Smooth muscle cell (in vitro differentiated cells): Measurements from ENCODE around the gene PER1. TPM values are rescaled to one million over a fixed set of nuclear protein-coding genes. Genes with fewer than 3 reads are reported as not detected.

Experiments used
- DNase-seq: peaks from one replicate; lab custom pipeline; 2025; ENCODE audit not compliant: unreplicated experiment; lab: John Stamatoyannopoulos, UW
- H2AFZ ChIP-seq: fragments of 200-600 bp; sonication (generic); 2 replicates; pipeline ENCODE4 v1.6.0; 2016; ENCODE audit warnings: antibody characterized with exemption, low read depth, mild to moderate bottlenecking
- H3F3A ChIP-seq: fragments of 200-600 bp; sonication (generic); 2 replicates; pipeline ENCODE4 v1.6.0; 2017; ENCODE audit warnings: antibody characterized with exemption, low read depth
- H3K27ac ChIP-seq: fragments of 200-600 bp; sonication (generic); 2 replicates; pipeline ENCODE4 v1.5.1; 2016; ENCODE audit warnings: low read depth, mild to moderate bottlenecking
- H3K27me3 ChIP-seq: fragments of 200-600 bp; sonication (generic); 2 replicates; pipeline ENCODE4 v1.6.1; 2016; ENCODE audit warnings: low read depth, mild to moderate bottlenecking
- H3K36me3 ChIP-seq: fragments of 200-600 bp; sonication (generic); 2 replicates; pipeline ENCODE4 v1.5.1; 2016; ENCODE audit warnings: low read depth
- H3K4me1 ChIP-seq: fragments of 200-600 bp; sonication (generic); 2 replicates; pipeline ENCODE4 v1.5.1; 2016; ENCODE audit warnings: low read depth
- H3K4me2 ChIP-seq: fragments of 200-600 bp; sonication (generic); 2 replicates; pipeline ENCODE4 v1.6.0; 2016; ENCODE audit warnings: mild to moderate bottlenecking
- H3K4me3 ChIP-seq: fragments of 200-600 bp; sonication (generic); 2 replicates; pipeline ENCODE4 v1.5.1; 2016; ENCODE audit warnings: mild to moderate bottlenecking
- H3K79me2 ChIP-seq: fragments of 200-600 bp; sonication (generic); 2 replicates; pipeline ENCODE4 v1.6.0; 2016; ENCODE audit warnings: low read depth, mild to moderate bottlenecking
- H3K9ac ChIP-seq: fragments of 200-600 bp; sonication (generic); 2 replicates; pipeline ENCODE4 v1.6.0; 2016; ENCODE audit warnings: low read depth
- H3K9me3 ChIP-seq: fragments of 200-600 bp; sonication (generic); replicated peaks from 2 replicates; pipeline ENCODE4 v1.5.1; 2016; ENCODE audit warnings: low read depth
- H4K20me1 ChIP-seq: fragments of 200-600 bp; sonication (generic); 2 replicates; pipeline ENCODE4 v1.6.0; 2016; ENCODE audit warnings: low read depth
- WGBS: methylation state at CpG from one replicate; pipeline ENCODE4 v1.1.7; 2016; ENCODE audit warnings: low lambda C conversion rate; 5-methylcytosine and 5-hydroxymethylcytosine counted together
- polyA plus RNA-seq: library from polyadenylated mRNA; unstranded; fragments of >200 nt; fragmentation: Nextera tagmentation; extraction: Ambion mirVana; gene quantifications from 2 replicates; pipeline ENCODE4 v1.2.1, GENCODE V29; 2016
- total RNA-seq: library from RNA; depleted of rRNA; stranded (reverse); fragments of >200 nt; gene quantifications from 2 replicates; pipeline ENCODE4 v1.2.3, GENCODE V29; 2014
- TF ChIP-seq, protein P1 (sequence below): fragments of 200-600 bp; sonication (generic); IDR thresholded peaks from 2 replicates; pipeline ENCODE4 v1.5.1; 2017; ENCODE audit warnings: borderline replicate concordance, mild to moderate bottlenecking, antibody characterized with exemption; ENCODE audit not compliant: insufficient read depth, poor library complexity, severe bottlenecking

Gene PER1, protein sequence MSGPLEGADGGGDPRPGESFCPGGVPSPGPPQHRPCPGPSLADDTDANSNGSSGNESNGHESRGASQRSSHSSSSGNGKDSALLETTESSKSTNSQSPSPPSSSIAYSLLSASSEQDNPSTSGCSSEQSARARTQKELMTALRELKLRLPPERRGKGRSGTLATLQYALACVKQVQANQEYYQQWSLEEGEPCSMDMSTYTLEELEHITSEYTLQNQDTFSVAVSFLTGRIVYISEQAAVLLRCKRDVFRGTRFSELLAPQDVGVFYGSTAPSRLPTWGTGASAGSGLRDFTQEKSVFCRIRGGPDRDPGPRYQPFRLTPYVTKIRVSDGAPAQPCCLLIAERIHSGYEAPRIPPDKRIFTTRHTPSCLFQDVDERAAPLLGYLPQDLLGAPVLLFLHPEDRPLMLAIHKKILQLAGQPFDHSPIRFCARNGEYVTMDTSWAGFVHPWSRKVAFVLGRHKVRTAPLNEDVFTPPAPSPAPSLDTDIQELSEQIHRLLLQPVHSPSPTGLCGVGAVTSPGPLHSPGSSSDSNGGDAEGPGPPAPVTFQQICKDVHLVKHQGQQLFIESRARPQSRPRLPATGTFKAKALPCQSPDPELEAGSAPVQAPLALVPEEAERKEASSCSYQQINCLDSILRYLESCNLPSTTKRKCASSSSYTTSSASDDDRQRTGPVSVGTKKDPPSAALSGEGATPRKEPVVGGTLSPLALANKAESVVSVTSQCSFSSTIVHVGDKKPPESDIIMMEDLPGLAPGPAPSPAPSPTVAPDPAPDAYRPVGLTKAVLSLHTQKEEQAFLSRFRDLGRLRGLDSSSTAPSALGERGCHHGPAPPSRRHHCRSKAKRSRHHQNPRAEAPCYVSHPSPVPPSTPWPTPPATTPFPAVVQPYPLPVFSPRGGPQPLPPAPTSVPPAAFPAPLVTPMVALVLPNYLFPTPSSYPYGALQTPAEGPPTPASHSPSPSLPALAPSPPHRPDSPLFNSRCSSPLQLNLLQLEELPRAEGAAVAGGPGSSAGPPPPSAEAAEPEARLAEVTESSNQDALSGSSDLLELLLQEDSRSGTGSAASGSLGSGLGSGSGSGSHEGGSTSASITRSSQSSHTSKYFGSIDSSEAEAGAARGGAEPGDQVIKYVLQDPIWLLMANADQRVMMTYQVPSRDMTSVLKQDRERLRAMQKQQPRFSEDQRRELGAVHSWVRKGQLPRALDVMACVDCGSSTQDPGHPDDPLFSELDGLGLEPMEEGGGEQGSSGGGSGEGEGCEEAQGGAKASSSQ (N-terminal part only)
- total RNA-seq (25.8 and 29.0 TPM in 2 replicates), polyA plus RNA-seq (55.2 and 85.9 TPM in 2 replicates)

GRCh38 chr17:8152112-8152775 is at the start of gene PER1:
Gene PER1, minus strand, starts transcription at chr17:8152404. Its CDS starts 1,698 bp downstream, at chr17:8150706.
- Histone ChIP-seq H3K79me2 (peaks cover 10% of the 10 kb centered on the region), H3K9ac (peak within 1 kb of the TSS; percentile 97), H3K4me2 (peak within 1 kb of the TSS; percentile 95), H3K4me1 (peaks cover 17% of the 10 kb centered on the region), H3K4me3 (peak within 1 kb of the TSS; percentile 79), H3K27ac (peak within 1 kb of the TSS; percentile 99), H3F3A (peaks cover 10% of the 10 kb centered on the region), H3K27me3 (no peaks in the 10 kb centered on the region), H3K36me3 (peaks cover 5% of the 10 kb centered on the region), H2AFZ (no peak within 1 kb of the TSS), H4K20me1 (peaks cover 68% of the 10 kb centered on the region), H3K9me3 (no peaks in the 10 kb centered on the region)
- WGBS, result 8% methylated on average over 42 of the region's 42 CpGs
- DNase-seq, result peak; percentile 88
- TF ChIP-seq, protein P1, sequence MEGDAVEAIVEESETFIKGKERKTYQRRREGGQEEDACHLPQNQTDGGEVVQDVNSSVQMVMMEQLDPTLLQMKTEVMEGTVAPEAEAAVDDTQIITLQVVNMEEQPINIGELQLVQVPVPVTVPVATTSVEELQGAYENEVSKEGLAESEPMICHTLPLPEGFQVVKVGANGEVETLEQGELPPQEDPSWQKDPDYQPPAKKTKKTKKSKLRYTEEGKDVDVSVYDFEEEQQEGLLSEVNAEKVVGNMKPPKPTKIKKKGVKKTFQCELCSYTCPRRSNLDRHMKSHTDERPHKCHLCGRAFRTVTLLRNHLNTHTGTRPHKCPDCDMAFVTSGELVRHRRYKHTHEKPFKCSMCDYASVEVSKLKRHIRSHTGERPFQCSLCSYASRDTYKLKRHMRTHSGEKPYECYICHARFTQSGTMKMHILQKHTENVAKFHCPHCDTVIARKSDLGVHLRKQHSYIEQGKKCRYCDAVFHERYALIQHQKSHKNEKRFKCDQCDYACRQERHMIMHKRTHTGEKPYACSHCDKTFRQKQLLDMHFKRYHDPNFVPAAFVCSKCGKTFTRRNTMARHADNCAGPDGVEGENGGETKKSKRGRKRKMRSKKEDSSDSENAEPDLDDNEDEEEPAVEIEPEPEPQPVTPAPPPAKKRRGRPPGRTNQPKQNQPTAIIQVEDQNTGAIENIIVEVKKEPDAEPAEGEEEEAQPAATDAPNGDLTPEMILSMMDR, result no peak

DNA sequence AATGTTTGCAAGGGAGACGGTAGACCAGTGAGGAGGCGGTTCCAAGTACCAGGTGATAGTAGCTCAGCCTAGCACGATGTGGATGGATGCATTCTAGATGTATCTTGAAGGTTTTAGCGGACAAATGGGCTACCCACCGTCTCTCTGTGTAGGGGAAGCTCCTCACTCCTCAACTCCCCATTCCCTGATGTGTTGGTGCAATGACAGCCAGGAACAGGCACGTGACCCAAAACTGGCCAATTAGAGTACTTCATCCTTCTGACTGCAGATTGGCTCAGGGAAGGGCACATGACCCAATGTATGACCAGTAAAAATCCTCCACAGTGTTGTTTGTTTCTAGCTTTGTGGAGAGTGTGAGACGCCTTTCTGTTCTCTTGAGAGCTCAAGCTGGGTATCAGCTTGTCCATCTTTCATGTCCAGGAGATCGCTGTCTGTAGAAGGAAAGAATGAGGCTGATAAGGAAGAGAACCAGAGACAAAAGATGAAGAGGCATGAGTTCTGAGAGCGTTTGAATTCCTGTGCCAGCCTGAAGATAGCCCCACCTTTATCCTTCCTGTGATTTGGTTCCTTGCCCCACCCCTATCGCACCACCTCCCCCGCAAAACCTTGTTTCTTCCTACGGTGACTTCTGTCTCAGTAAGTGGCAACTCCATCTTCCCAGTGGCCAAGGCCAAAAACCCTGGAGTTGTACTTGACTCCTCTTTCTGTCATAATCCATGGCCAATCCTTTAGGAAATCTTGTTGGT is 40.0 kb upstream of the PER1 start:
- no peaks in the 10 kb centered on the region for H3K27me3 ChIP-seq
- TF ChIP-seq, protein P1, result no peak
- no peaks in the 10 kb centered on the region for H3K9me3 ChIP-seq
- no peaks in the 10 kb centered on the region for H3K79me2 ChIP-seq
- H3K27ac ChIP-seq, result peak overlapping the region; percentile 22
- H2AFZ ChIP-seq, result peak overlapping the region; percentile 83
- DNase-seq, result peak; percentile 3
- H3K36me3 ChIP-seq, result no peaks in the 10 kb centered on the region
- 29% methylated on average over 12 of the region's 12 CpGs for WGBS
- peak overlapping the region; percentile 31 for H3K4me3 ChIP-seq
- H3F3A ChIP-seq, result peaks cover 5% of the 10 kb centered on the region
- peaks cover 15% of the 10 kb centered on the region for H4K20me1 ChIP-seq
- no peak overlapping the region for H3K9ac ChIP-seq
- H3K4me2 ChIP-seq, result peak overlapping the region; percentile 68
- peaks cover 12% of the 10 kb centered on the region for H3K4me1 ChIP-seq

DNA sequence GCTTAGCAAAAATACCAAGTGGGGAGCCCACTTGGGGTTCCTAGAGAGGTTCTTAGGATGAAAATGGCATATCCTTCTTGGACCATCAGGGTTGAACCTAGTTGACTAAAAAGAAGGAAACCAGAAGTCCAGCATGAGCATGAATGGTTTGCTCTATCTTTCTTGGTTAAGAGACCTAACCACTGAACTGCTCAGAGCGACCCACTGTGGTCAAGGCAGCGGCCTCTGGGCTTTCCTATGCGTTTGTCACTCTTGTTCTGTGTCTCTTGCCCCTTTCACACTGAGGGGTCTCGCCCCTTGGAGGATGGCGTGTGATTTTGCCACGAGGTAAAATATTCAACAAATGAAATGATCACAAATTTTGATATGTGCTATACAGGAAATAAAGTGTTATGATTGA is 38.3 kb upstream of the PER1 start:
- Histone ChIP-seq H3K4me1 (peaks cover 12% of the 10 kb centered on the region), H3K4me2 (peak overlapping the region; percentile 78), H3K27ac (no peak overlapping the region), H4K20me1 (peaks cover 19% of the 10 kb centered on the region), H3F3A (peaks cover 17% of the 10 kb centered on the region), H3K9ac (no peak overlapping the region), H3K27me3 (no peaks in the 10 kb centered on the region), H3K4me3 (peak overlapping the region; percentile 75), H3K36me3 (no peaks in the 10 kb centered on the region), H2AFZ (peak overlapping the region; percentile 19), H3K9me3 (no peaks in the 10 kb centered on the region), H3K79me2 (no peaks in the 10 kb centered on the region)
- no peak for DNase-seq
- 42% methylated on average over 6 of the region's 6 CpGs for WGBS
- TF ChIP-seq, protein P1, result no peak
